Activated T-cell treated with anti-CD3 and anti-CD28 coated beads for 48 hours (primary cell): Measurements from ENCODE around the gene KNG1.
"Not testable (repeated sequence)": the region's sequence is repeated elsewhere in the genome, so short reads cannot be mapped to it uniquely, and the experiment has no call there.

Experiments used
- DNase-seq: peaks from one replicate; pipeline ENCODE4 v3.0.0-alpha.2; 2020; ENCODE audit warnings: low read depth

The KNG1 gene

DNA sequence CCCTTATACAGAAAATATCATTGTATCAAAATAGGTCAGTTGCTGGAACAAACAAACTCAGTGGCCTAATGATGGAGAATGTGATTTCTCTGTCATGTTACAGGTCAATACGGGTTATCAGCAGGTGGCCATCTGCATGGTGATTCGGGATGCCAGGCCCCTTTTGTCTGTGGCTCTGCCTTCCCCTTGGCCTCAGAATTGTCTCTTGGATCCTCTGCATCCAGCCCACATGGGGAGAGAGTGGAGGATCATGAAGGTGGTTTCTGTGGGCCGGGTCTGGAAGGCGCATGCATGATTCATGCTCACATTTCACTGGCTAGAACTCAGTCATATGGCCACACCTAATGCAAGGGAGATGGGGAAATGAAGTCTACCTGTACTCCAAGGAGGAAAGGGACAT is 6.5 kb upstream of the KNG1 start:
- DNase-seq, result not testable (repeated sequence)

DNA sequence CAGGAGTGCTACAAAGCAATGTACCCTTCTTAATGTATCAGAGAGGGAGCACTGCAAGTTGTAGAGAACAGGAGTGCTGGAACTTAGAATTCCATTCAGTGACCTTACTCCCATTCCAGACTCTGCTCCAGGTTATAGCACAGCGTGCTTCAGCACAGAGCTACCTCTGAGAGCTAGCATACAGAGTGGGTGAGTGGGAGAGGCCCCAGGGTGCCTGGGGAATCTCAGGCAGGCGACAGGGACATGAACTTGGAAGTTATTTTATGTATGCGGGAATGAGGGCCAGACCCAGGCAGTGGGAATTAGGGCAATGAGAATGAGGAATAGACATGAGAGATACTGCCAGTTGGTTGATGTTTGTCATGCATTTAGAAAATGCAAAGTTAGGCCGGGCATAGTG is 3.7 kb upstream of the KNG1 start:
- no peak for DNase-seq

GRCh38 chr3:186719945-186720739 is 3.0 kb downstream of the KNG1 start:
- DNase-seq, result no peak

GRCh38 chr3:186722457-186722856 is 5.3 kb downstream of the KNG1 start:
- DNase-seq, result no peak

GRCh38 chr3:186724911-186725310 is 7.8 kb downstream of the KNG1 start:
- DNase-seq, result no peak

DNA sequence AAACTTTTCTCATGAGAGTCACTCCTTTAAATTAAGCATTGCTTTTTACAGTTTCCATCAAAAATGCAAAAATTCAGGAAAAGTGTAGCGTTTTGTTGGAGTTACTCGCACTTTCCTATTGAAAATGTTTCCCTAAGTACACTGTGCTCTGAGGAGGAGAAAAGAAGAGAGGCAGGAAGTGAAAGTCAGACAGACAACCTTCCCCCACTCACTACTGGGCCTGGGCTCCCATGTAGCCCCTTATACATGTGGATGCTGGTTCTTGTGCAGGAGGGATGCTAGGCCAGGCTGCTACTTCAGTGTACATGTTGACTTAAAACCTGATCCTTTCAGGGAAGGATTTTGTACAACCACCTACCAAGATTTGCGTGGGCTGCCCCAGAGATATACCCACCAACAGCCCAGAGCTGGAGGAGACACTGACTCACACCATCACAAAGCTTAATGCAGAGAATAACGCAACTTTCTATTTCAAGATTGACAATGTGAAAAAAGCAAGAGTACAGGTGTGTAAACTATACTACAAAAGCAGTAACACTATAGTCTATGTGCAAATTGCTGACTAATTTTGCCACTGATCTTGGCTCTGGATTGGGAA is 15.1 kb downstream of the KNG1 start:
- DNase-seq, result no peak

GRCh38 chr3:186742618-186743380 is 25.6 kb downstream of the KNG1 start:
- DNase-seq, result no peak

GRCh38 chr3:186743666-186744065 is 26.5 kb downstream of the KNG1 start:
- DNase-seq, result no peak

DNA sequence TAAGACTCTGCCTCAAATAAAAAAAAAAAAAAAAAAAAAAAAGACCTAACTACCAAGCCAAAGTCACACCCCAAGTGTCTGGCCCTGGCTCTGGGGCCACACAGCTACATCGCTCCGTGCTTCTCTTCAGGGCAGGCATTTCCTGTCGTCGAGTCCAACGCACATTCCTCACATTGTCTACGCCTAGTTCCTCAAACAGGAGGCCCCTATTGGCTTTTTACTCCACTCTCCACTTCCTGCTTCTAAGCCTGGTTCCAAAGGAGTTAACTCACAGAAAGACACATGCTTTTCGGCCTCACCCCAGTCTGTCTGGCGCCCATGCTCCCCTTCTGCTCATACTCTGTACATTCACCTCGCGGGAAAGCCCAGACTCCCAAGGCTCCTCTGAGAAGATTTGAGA is 28.8 kb downstream of the KNG1 start:
- DNase-seq, result no peak

GRCh38 chr3:186750316-186750715 is 33.2 kb downstream of the KNG1 start:
- DNase-seq, result no peak

GRCh38 chr3:186751480-186751879 is 34.3 kb downstream of the KNG1 start:
- no peak for DNase-seq

- DNase-seq, result no peak
Observed at GRCh38 chr3:186754006-186754405, 36.8 kb downstream of the KNG1 start.

DNA sequence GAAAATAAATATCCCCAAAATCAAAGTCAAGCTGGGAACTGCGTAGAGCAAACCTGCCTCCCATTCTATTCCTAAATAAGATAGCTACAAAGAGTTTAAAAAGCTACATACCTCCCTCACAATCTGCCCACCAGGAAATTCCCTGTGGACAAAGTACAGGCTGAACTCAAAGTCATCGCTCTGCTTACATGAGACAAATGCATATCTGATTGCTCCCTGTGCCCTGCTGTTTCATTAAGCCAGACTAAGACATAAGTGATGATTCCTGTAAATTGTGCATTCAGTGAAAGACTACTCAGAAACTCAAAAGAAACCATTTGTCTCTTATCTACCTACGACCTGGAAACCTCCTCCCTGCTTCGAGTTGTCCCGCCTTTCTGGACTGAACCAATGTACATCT is 37.7 kb downstream of the KNG1 start:
- no peak for DNase-seq

- no peak for DNase-seq
Observed at GRCh38 chr3:186757214-186757613, 40.1 kb downstream of the KNG1 start.

DNA sequence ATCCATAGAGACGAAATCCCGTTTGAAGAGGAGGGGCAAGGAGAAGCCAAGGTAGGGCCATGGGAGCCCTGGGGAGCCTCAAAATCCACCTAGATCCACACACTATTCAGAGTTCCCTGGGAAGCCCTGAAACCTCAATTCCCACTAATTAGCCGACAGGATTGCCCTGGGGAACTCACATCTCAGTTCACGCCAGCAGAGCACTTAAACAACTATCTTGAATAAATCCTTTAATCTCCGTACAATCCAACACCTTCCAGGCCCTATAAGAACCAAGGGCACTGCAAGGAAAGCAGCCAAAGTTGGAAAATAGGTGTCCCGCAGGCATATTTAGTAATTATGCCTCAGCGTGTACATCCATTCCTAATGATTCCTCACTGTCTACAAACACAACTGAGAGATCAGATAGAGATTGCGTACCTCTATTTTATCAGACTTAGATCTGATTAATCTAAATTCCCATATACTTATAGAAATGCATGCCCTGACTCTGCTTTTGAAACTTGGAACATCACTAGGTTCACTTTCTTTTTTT is 40.6 kb downstream of the KNG1 start:
- DNase-seq, result no peak

GRCh38 chr3:186759231-186759930 is 42.2 kb downstream of the KNG1 start:
- DNase-seq, result no peak

DNA sequence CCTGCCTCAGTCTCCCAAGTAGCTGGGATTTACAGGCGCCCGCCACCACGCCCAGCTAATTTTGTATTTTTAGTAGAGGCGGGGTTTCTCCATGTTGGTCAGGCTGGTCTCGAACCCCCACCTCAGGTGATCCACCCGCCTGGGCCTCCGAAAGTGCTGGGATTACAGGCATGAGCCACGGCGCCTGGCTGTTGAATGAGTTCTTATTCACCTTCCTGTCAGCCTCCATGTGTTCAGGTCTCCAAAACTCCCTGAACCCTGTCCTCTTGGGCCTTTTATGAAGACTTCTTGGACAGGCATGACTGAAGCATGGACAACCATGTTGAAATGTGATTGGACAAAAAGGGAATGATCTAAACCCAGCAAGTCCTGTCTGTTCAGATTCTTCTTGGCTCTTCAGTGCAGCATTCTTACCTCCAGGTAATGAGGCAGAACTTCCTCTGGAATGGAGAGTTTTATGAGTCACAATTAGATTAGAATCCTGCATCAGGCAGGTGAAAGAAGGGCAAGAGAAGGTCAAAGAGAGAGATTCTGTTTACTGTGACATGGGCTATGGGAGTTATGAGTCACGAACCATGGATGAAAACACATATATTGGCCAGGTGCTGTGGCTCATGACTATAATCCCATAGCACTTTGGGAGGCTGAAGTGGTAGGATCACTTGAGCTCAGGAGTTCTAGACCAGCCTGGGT is 43.1 kb downstream of the KNG1 start:
- no peak for DNase-seq

- no peak for DNase-seq
Observed at GRCh38 chr3:186760897-186761447, 43.8 kb downstream of the KNG1 start.

DNA sequence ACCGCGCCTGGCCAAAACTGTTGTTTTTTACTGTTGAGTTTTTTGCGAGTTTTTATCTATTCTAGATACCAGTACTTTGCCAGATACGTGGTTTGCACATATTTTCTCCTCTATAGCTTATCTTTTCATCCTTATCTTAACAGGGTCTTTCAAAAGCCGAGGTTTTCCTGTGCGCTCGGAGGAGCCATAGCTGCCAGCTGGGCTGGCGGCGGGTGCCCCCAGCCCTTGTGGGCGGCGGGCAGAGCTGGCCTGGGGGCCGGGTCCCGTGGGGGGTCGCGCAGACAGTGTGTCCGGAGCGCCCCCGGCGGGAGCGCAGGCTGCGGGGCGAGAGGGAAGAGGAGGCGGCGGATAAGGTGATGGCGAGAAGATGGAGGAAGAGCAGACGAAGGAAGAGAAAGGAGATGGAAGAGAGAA is 55.1 kb downstream of the KNG1 start:
- no peak for DNase-seq

- DNase-seq, result peak; percentile 65
Observed at GRCh38 chr3:186772701-186773417, 55.7 kb downstream of the KNG1 start.

DNA sequence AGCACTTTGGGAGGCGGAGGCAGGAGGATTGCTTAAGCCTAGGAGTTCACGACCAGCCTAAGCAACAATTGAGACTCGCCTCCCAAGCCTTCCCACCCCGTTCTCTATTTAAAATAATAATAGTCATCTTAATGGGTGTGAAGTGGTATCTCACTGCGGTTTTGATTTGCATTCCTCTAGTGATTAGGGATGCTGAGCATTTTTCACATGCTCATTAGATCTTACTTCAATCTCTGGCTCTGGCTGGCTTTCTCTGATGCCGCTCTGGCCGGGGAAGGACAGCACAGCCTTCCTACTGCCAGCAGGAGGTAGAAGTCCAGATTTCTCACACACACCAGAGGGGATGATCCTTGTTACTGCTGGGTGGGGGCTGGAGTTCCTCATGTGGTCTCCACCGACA is 58.8 kb downstream of the KNG1 start:
- DNase-seq, result no peak
